Uterus (tissue), 4 donors: Measurements from ENCODE around the gene CLCA4. TPM values are rescaled to one million over a fixed set of nuclear protein-coding genes. Genes with fewer than 3 reads are reported as not detected.
"Not testable (repeated sequence)": the region's sequence is repeated elsewhere in the genome, so short reads cannot be mapped to it uniquely, and the experiment has no call there.

Experiments used
- DNase-seq, 2 donors: peaks; one replicate each; pipeline ENCODE4 v3.0.0-alpha.2; 2019 to 2020
- H3K27ac ChIP-seq, 2 donors: fragments of 200-600 bp; sonication (generic); 1 replicate in 1 of 2; 2 replicates in 1 of 2; pipeline ENCODE4 v1.5.1; 2016 to 2018
- H3K27me3 ChIP-seq, 2 donors: fragments of 200-600 bp; sonication (generic); one replicate each; pipeline ENCODE4 v1.5.1; 2018 to 2019; ENCODE audit warnings: control low read depth in 1 of 2
- H3K36me3 ChIP-seq, 2 donors: fragments of 200-600 bp; sonication (generic); one replicate each; pipeline ENCODE4 v1.5.1; 2019; ENCODE audit warnings: control low read depth in 1 of 2
- H3K4me1 ChIP-seq, 2 donors: fragments of 200-600 bp; sonication (generic); one replicate each; pipeline ENCODE4 v1.5.1; 2018 to 2019; ENCODE audit warnings: control low read depth in 1 of 2
- H3K4me3 ChIP-seq, 2 donors: fragments of 200-600 bp; sonication (generic); 1 replicate in 1 of 2; 2 replicates in 1 of 2; pipeline ENCODE4 v1.5.1; 2018 to 2019; ENCODE audit warnings: mild to moderate bottlenecking in 1 of 2
- H3K9me3 ChIP-seq, 2 donors: fragments of 200-600 bp; sonication (generic); one replicate each; pipeline ENCODE4 v1.5.1; 2019; ENCODE audit warnings: control low read depth in 1 of 2
- CTCF ChIP-seq, 4 experiments: fragments of 200-600 bp in 2 of 4; fragments of 450-650 bp in 2 of 4; sonication (generic) in 2 of 4; IDR thresholded peaks; one replicate each; pipeline ENCODE4 v1.5.1; 2016 to 2019; ENCODE audit warnings: antibody characterized with exemption in 4 of 4, mild to moderate bottlenecking in 2 of 4, moderate library complexity in 1 of 4
- POLR2A ChIP-seq, 2 donors: fragments of 450-650 bp; IDR thresholded peaks; one replicate each; pipeline ENCODE4 v1.6.1; 2016; ENCODE audit warnings: antibody characterized with exemption in 2 of 2, mild to moderate bottlenecking in 1 of 2, moderate library complexity in 1 of 2
- intact Hi-C: fragments of 100-400 bp; cut with DNase I; formaldehyde crosslinking; loops from one replicate; pipeline ENCODE4 v1.15.1; 2023; ENCODE audit warnings: low total_unique reads
- total RNA-seq, 4 donors: library from RNA; depleted of rRNA in 3 of 4; stranded (reverse); fragments of >200 nt in 3 of 4; gene quantifications; one replicate each; pipeline versions ENCODE4 v1.1.0 to v1.2.4, GENCODE V29; 2014 to 2023
- donor health status: DM: yes; HTN: yes; CAD: no.

Gene CLCA4
- total RNA-seq: under 1 TPM in 2 of 4 donors, not detected in 2; under 0.01 to 0.07 TPM

GRCh38 chr1:86546787-86547221, at the start of gene CLCA4:
Gene CLCA4, plus strand, starts transcription at chr1:86547078. Its CDS starts 42 bp downstream, at chr1:86547120.
- Histone ChIP-seq H3K36me3 (no peaks in the 10 kb centered on the region), H3K27me3 (no peaks in the 10 kb centered on the region), H3K4me3 (no peak within 1 kb of the TSS), H3K9me3 (no peaks in the 10 kb centered on the region), H3K27ac (no peak within 1 kb of the TSS), H3K4me1 (no peaks in the 10 kb centered on the region)
- no peak for DNase-seq
- intact Hi-C loops: no loop called here
- TF ChIP-seq POLR2A (IDR thresholded peaks at IDR 0.05) (no peak), CTCF (IDR thresholded peaks at IDR 0.05) (no peak)

GRCh38 chr1:86498281-86498680, 48.6 kb upstream of the CLCA4 start:
- Histone ChIP-seq H3K36me3 (no peaks in the 10 kb centered on the region), H3K27me3 (no peaks in the 10 kb centered on the region), H3K4me3 (no peak overlapping the region), H3K9me3 (no peaks in the 10 kb centered on the region), H3K27ac (no peak overlapping the region), H3K4me1 (no peaks in the 10 kb centered on the region)
- no peak for DNase-seq
- TF ChIP-seq CTCF (IDR thresholded peaks at IDR 0.05) (no peak), POLR2A (IDR thresholded peaks at IDR 0.05) (no peak)
- intact Hi-C loops: no loop called here

GRCh38 chr1:86499987-86500593, 46.8 kb upstream of the CLCA4 start:
- H3K4me3 ChIP-seq: no peak overlapping the region
- no peak for TF ChIP-seq POLR2A (IDR thresholded peaks at IDR 0.05)
- peak; percentile 42 to 56 (median 48) for TF ChIP-seq CTCF (IDR thresholded peaks at IDR 0.05)
- intact Hi-C loops: loop anchor here (10.0 kb wide), 1 partner anchor 105 kb away; the partner anchor contains the start of gene ODF2L
- H3K36me3 ChIP-seq: no peaks in the 10 kb centered on the region
- no peaks in the 10 kb centered on the region for H3K4me1 ChIP-seq
- H3K27ac ChIP-seq: peak overlapping the region; percentile 90 to 93
- no peaks in the 10 kb centered on the region for H3K9me3 ChIP-seq
- DNase-seq: no peak
- H3K27me3 ChIP-seq: no peaks in the 10 kb centered on the region

GRCh38 chr1:86500714-86501113, 46.2 kb upstream of the CLCA4 start:
- intact Hi-C loops: loop anchor here (10.0 kb wide), 1 partner anchor 106 kb away; the partner anchor contains the start of gene ODF2L
- no peaks in the 10 kb centered on the region for H3K36me3 ChIP-seq
- no peaks in the 10 kb centered on the region for H3K4me1 ChIP-seq
- DNase-seq: no peak
- TF ChIP-seq CTCF (IDR thresholded peaks at IDR 0.05) (no peak), POLR2A (IDR thresholded peaks at IDR 0.05) (no peak)
- H3K4me3 ChIP-seq: no peak overlapping the region
- peak overlapping the region; percentile 90 to 93 for H3K27ac ChIP-seq
- H3K9me3 ChIP-seq: no peaks in the 10 kb centered on the region
- H3K27me3 ChIP-seq: no peaks in the 10 kb centered on the region

GRCh38 chr1:86502125-86502646, 44.7 kb upstream of the CLCA4 start:
- H3K27ac ChIP-seq: peak overlapping the region; percentile 90 to 93
- intact Hi-C loops: loop anchor here (10.0 kb wide), 1 partner anchor 107 kb away; the partner anchor contains the start of gene ODF2L
- peak in 3 of 4 experiments; percentile 8 to 24 (median 22) for TF ChIP-seq CTCF (IDR thresholded peaks at IDR 0.05)

More at GRCh38 chr1:86502125-86502646, 44.7 kb upstream of the CLCA4 start:
- H3K4me1 ChIP-seq, H3K4me3 ChIP-seq, H3K36me3 ChIP-seq, H3K9me3 ChIP-seq, H3K27me3 ChIP-seq: not testable (repeated sequence)
- DNase-seq: peak in 1 of 2 donors; percentile 36
